ENCODE data around the gene PRKD2. TPM values are rescaled to one million over a fixed set of nuclear protein-coding genes. Genes with fewer than 3 reads are reported as not detected.
"Not testable (repeated sequence)": the region's sequence is repeated elsewhere in the genome, so short reads cannot be mapped to it uniquely, and the experiment has no call there.

The PRKD2 gene
- 96.9 and 142 TPM in 2 replicates for total RNA-seq

DNA sequence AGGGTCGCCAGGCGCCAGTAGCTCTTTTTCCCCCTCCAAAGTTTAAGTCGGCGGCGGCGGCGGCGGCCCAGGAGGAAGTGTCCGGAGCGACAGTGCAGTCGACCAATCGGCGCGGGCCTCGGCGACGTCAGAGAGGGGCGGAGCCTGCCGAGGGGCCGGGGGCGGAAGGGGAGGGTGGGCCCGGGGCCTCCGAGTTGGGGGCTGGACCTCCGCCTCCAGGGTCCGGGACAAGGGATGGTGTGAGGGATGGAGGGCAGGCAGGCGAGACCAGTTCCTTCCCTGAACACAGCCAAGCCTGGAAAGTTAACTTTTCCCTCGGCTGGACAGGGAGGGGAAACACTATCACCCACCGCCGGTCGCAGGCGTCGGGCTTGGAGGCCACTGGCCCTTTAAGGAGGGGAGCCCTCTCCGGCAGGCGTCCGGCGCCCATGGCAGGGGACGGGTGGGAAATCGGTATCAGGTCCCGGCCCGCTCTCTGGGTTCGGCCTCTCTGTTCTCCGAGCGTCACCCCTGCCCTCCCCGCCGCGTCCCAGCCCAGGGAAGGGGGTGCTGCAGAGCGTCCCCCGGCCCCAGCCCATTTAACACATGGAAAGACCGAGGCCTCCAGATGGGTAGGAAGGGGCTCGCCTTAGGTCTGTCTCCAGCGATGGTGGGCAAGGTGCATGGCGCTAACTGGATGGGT is at the start of gene PRKD2:
Gene PRKD2 (minus strand): TSS at position 81 of the 682 bp plus-strand sequence. CDS start 744 bp downstream, outside the sequence.
- DNase-seq (ENCODE audit: extremely low read depth, low read depth, low spot score), result no peak

DNA sequence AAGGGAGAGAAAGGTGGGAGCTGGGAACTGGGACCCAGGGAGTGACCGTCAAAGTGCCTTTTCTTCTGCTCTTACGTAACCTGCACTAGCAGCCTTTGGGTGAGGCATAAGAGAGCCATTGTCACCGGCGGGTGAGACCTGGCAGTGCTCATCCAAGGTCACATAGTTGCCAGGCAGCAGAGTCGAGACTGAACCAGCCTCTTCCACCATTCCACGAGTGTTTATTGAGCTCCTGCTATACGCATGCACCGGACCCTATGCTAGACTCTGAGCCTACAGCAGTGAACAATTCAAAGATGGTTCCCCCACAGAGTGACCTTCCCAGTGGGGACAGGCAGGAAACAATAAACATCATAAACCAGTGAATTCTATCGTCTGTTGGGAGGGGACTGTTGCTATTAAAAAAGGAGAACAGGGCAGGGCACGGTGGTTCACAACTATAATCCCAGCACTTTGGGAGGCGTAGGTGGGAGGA is 47.9 kb upstream of the PRKD2 start:
- no peak for DNase-seq (ENCODE audit: extremely low read depth, low read depth, low spot score)

GRCh38 chr19:46762245-46762890 is 45.5 kb upstream of the PRKD2 start:
- no peak for DNase-seq (ENCODE audit: extremely low read depth, low read depth, low spot score)

DNA sequence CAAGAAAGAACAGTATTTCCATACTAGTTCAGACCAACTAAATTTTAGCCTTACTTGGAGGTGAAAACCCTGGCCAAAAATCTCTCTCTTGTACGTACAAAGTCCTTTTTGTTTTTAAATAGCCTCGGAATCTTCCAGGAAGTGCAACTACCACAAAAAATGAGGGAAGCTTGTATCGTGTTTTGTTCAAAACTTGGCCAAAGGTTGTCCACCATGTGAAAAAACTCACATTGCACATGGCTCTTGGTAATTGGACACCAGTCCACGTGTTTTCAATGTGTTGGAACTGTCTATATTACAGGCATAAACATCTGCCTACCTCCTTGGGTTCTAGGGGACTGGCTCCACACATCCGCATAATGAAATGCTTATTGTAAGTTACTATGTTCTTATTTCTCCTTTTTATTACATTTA is 44.5 kb upstream of the PRKD2 start:
- DNase-seq (ENCODE audit: extremely low read depth, low read depth, low spot score), result no peak

DNA sequence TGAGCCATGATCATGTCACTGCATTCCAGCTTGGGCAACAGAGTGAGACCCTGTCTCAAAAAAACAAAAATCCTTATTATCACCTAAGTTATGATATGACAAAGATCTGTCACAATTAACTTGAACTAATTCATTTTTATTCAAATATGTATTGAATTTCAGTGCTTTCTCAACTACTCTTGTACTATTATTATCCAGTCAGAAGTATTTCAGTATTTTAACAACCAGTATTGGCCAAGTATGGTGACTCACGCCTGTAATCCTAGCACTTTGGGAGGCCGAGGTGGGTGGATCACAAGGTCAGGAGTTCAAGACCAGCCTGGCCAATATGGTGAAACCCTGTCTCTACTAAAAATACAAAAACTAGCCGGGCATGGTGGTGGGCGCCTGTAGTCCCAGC is 44.0 kb upstream of the PRKD2 start:
- DNase-seq (ENCODE audit: extremely low read depth, low read depth, low spot score), result not testable (repeated sequence)

GRCh38 chr19:46760363-46760762 is 43.4 kb upstream of the PRKD2 start:
- no peak for DNase-seq (ENCODE audit: extremely low read depth, low read depth, low spot score)

- no peak for DNase-seq (ENCODE audit: extremely low read depth, low read depth, low spot score)
These were observed 43.0 kb upstream of the PRKD2 start for GRCh38 chr19:46759817-46760333.

GRCh38 chr19:46759206-46759605 is 42.3 kb upstream of the PRKD2 start:
- no peak for DNase-seq (ENCODE audit: extremely low read depth, low read depth, low spot score)

DNA sequence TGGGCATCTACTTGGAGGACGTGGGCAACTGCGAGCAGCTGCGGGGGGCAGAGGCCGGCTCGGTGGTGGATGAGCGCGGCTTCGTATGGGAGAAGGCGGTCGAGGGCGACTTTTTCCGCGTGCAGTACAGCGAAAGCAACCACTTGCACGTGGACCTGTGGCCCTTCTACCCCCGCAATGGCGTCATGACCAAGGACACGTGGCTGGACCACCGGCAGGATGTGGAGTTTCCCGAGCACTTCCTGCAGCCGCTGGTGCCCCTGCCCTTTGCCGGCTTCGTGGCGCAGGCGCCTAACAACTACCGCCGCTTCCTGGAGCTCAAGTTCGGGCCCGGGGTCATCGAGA is 39.6 kb upstream of the PRKD2 start:
- no peak for DNase-seq (ENCODE audit: extremely low read depth, low read depth, low spot score)

GRCh38 chr19:46755853-46756543 is 39.1 kb upstream of the PRKD2 start:
- DNase-seq (ENCODE audit: extremely low read depth, low read depth, low spot score), result no peak

DNA sequence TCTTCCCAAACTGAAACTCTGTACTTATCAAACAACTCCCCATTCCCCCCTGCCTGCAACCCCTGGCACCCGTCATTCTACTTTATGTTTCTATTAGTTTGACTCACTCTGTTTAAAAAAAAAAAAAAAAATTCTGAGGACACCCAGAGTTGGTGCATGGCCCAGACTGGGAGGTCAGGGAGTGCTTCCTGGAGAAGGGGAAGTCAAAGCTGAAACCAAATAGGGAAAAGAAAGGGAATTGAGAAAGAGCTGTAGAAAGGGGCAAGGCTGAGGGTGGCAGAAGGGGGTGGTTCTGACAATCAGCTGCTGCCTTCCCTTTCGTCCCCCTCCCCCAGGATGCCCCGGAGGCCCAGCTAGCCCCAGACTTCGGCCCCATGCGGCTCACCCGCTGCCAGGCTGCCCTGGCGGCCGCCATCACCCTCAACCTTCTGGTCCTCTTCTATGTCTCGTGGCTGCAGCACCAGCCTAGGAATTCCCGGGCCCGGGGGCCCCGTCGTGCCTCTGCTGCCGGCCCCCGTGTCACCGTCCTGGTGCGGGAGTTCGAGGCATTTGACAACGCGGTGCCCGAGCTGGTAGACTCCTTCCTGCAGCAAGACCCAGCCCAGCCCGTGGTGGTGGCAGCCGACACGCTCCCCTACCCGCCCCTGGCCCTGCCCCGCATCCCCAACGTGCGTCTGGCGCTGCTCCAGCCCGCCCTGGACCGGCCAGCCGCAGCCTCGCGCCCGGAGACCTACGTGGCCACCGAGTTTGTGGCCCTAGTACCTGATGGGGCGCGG is 38.4 kb upstream of the PRKD2 start:
- DNase-seq (ENCODE audit: extremely low read depth, low read depth, low spot score), result peak; percentile 27

DNA sequence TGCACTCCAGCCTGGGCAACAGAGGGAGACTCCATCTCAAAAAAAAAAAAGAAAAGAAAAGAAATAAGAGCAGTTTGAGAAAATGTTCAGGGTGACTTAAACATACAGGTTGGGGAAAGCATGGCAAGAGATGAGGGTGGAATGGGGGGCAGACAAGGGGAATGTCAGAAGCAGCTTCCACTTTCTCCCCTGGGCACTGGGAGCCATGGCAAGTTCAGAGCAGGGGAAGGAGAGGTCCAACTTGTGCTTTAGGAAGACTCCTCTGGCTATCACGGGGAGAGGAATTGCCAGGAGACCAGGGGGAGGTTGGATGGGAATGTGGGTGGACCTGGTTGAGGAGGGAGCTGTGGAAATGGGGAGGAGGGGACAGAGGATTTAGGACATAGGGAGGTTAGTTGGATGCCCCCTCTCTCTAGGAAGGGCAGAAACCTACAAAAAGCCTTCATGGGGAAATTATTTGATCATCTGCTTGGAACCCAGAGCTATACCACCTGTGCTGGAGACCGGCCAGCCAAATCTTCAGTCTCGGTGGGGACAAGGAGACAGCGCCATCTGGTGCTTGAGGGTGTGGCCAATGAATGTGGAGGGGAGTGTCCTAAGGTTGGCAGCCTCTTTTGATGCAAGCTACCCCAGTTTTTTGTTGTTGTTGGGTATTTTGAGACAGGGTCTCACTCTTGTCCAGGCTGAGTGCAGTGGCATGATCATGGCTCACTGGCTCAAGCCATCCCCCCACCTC is 36.7 kb upstream of the PRKD2 start:
- no peak for DNase-seq (ENCODE audit: extremely low read depth, low read depth, low spot score)

GRCh38 chr19:46748325-46749109 is 31.6 kb upstream of the PRKD2 start:
- DNase-seq (ENCODE audit: extremely low read depth, low read depth, low spot score), result no peak

- DNase-seq (ENCODE audit: extremely low read depth, low read depth, low spot score), result no peak
These were observed 29.6 kb upstream of the PRKD2 start, which contains the start of gene STRN4 for GRCh38 chr19:46746281-46747057. Gene STRN4 (minus strand): TSS chr19:46746450. CDS start chr19:46746430, 20 bp downstream.

- no peak for DNase-seq (ENCODE audit: extremely low read depth, low read depth, low spot score)
These were observed 28.8 kb upstream of the PRKD2 start, which contains the start of gene FKRP for GRCh38 chr19:46745521-46746280. Gene FKRP (plus strand): TSS chr19:46746057. CDS start chr19:46755451, 9,394 bp downstream.

GRCh38 chr19:46745030-46745429 is 28.1 kb upstream of the PRKD2 start:
- DNase-seq (ENCODE audit: extremely low read depth, low read depth, low spot score), result no peak

GRCh38 chr19:46744005-46744691 is 27.2 kb upstream of the PRKD2 start:
- no peak for DNase-seq (ENCODE audit: extremely low read depth, low read depth, low spot score)

Measured in glomerular endothelial cell (primary cell).